NCI-H345 (cell line): ENCODE measurements around the gene C14orf132.
"Not testable (repeated sequence)": the region's sequence is repeated elsewhere in the genome, so short reads cannot be mapped to it uniquely, and the experiment has no call there.

ENCODE experiments used
- DNase-seq: peaks from one replicate; lab custom pipeline; 2025; lab: John Stamatoyannopoulos, UW

C14orf132 gene

GRCh38 chr14:96059519-96060135 lies 20.5 kb downstream of the C14orf132 start:
- DNase-seq, result no peak

GRCh38 chr14:96060186-96060933 lies 21.2 kb downstream of the C14orf132 start:
- DNase-seq, result no peak

GRCh38 chr14:96062010-96062409 lies 22.8 kb downstream of the C14orf132 start:
- DNase-seq, result no peak

- DNase-seq, result no peak
Observed at GRCh38 chr14:96062506-96062905, 23.3 kb downstream of the C14orf132 start.

GRCh38 chr14:96064866-96065265 lies 25.7 kb downstream of the C14orf132 start:
- DNase-seq, result no peak

- no peak for DNase-seq
Observed at GRCh38 chr14:96065661-96066459, 26.7 kb downstream of the C14orf132 start.

GRCh38 chr14:96066976-96067375 lies 27.8 kb downstream of the C14orf132 start:
- DNase-seq, result no peak

- DNase-seq, result no peak
Observed at GRCh38 chr14:96067985-96068930, 29.1 kb downstream of the C14orf132 start.

- no peak for DNase-seq
Observed at GRCh38 chr14:96069421-96069820, 30.3 kb downstream of the C14orf132 start.

GRCh38 chr14:96071561-96071960 lies 32.4 kb downstream of the C14orf132 start:
- DNase-seq, result no peak

GRCh38 chr14:96072076-96072475 lies 32.9 kb downstream of the C14orf132 start:
- DNase-seq, result no peak

GRCh38 chr14:96072746-96073145 lies 33.6 kb downstream of the C14orf132 start:
- no peak for DNase-seq

- not testable (repeated sequence) for DNase-seq
Observed at GRCh38 chr14:96073260-96074039, 34.3 kb downstream of the C14orf132 start.

GRCh38 chr14:96077983-96078624 lies 38.9 kb downstream of the C14orf132 start:
- DNase-seq, result no peak

GRCh38 chr14:96078625-96079016 lies 39.5 kb downstream of the C14orf132 start:
- no peak for DNase-seq

GRCh38 chr14:96079066-96079465 lies 39.9 kb downstream of the C14orf132 start:
- no peak for DNase-seq

- DNase-seq, result no peak
Observed at GRCh38 chr14:96080571-96080970, 41.4 kb downstream of the C14orf132 start.

GRCh38 chr14:96081224-96081623 lies 42.1 kb downstream of the C14orf132 start:
- DNase-seq, result no peak

- DNase-seq, result no peak
Observed at GRCh38 chr14:96081767-96082400, 42.7 kb downstream of the C14orf132 start.
